Measurements from ENCODE around the gene PHEX.
"Not testable (repeated sequence)": the region's sequence is repeated elsewhere in the genome, so short reads cannot be mapped to it uniquely, and the experiment has no call there.

PHEX gene

DNA sequence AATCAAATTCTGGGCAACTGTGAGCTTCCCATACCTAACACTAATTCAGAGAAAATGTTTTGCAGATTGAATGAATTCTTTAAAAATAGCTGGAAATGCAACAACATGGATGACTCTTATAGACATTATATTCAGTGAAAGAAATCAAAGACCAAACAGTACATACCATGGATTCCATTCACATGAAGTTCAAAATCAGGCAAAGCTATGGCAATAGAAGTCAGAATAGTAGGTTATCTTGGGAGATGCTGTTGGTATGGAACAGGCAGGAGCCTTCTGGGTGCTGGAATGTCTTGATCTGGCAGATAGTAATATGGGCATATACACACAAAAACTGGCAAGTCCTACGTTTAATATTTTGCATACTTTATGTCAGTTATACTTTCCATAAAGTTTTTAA lies 215.0 kb downstream of the PHEX start:
- no peak for DNase-seq (ENCODE audit: low read depth)

DNA sequence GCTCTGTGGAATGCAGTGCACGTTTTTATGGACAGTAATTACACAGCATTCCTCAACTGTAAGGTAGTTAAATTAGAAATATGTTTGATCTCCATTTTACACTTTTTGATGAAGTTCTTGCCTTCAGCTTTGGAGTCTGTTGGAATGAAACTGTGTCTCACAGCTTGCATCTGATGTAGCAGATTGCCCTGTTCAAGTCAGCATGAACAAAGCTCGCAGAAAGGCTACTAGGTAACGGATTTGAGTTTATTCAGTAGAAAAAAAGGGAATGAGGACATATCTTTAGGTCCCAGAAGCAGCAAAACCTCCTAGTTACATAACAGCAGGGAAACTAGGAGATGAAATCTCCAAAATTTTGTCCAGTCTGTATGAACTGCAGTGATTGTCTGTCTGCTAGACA lies 216.3 kb downstream of the PHEX start:
- DNase-seq (ENCODE audit: low read depth) = no peak

DNA sequence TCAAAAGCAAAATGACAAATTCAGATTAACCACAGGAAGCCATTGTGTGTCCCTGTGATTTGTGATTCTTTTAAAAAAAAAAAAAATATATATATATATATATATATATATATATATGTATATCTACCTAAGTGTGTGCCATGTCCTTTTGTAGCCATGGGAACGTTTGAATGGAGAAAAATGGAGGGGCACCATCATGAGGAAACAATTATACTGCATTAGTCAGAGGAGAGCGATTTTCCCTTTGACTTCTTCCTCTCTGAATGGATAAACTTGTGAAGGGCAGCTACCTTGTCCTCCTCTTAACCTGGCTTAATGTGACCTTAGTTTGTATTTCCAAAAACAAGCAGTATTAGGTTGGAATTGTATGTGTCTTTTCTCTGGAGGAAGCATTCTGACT lies 217.2 kb downstream of the PHEX start:
- no peak for DNase-seq (ENCODE audit: low read depth)

DNA sequence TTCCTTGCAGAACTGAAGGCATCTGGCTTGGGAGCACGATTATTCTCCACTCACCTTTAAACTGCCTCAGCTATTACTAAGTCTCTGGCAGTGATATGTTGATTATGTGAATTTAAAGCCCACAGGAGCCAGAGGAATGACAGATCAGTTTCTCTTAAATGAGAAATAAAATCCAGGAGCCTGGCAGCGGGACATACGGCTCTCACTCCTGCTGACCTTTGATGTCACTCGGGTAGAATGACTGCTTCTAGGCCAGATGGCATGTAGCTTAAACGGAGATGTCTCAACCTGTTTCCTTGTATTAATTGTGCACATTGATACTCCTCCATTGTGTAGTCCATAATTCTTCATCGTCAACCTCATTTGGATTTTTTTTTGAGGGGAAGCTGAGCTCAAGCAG lies 236.6 kb downstream of the PHEX start:
- DNase-seq (ENCODE audit: low read depth) = no peak

DNA sequence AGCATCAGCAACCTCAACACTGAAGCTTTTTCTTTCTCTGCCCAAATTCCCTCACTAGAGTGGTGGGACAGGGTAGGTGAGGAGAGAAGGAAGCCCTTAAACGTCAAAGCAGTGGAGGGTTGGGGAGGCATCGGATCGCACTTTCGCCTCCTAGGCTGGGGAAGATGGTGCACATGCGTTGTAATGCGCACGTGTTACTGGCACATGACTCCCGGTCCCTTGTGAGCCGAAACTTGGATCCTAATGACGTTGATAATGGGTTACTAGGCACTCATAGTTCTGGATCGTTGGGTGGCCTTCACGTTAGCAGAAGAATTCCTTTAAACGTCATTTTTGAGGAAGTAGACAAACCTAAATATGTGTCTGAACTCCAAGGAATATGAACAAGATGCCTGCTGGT lies 240.5 kb downstream of the PHEX start, which contains the start of gene CBLL2:
Gene CBLL2 (plus strand): TSS at position 301 of the 400 bp plus-strand sequence. CDS start 79 bp downstream, at position 380.
- no peak for DNase-seq (ENCODE audit: low read depth)

DNA sequence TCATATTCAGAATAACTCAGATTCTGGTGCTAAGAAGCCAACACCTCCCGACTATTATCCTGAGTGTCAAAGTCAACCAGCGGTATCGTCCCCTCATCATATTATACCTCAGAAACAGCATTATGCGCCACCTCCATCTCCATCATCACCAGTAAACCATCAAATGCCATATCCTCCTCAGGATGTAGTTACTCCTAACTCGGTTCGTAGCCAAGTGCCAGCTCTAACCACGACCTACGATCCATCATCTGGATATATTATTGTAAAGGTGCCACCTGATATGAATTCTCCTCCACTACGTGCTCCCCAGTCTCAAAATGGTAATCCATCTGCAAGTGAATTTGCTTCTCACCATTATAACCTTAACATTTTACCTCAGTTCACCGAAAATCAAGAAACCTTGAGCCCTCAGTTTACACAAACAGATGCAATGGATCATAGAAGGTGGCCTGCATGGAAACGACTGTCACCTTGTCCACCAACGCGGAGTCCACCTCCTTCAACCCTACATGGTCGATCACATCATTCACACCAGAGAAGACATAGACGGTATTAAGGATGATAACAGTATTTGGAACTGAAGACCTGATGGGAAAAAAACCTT lies 241.7 kb downstream of the PHEX start:
- DNase-seq (ENCODE audit: low read depth) = no peak

DNA sequence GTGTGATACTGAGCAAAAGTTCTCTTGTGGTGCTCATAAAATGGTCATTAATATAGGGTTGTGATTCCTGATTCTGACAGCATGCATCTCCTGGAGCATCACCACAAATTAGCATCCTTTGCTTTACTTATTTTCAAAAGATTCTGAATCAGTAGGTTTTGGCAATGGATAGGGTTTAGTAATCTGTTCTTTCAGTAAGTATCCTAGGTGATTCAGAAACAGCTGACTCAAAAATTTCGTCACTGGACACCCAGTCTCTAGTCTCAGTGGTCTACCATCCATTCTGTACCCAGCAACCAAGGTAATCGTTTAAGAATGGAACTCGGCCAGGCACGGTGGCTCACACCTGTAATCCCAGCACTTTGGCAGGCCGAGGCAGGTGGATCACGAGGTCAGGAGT lies 244.7 kb downstream of the PHEX start:
- no peak for DNase-seq (ENCODE audit: low read depth)

DNA sequence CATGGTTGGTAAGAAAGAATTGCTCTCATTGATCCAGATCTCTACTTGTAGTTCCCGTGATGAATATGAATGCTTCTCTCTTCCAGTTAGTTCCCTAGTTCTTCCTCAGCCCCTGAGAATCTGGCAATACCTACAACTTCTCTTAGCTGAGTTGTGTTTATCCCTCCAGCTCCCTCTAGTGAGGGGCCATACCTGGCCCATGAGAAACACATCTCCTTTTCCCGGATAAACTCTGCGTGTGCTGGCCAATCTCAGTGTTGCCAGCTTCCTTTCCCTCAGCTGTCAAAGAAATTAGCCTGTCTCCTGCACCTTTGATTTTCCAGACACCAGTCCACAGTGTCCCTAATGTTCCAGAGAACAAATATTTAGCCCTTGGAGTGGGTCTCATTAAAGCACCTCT lies 246.2 kb downstream of the PHEX start:
- no peak for DNase-seq (ENCODE audit: low read depth)

DNA sequence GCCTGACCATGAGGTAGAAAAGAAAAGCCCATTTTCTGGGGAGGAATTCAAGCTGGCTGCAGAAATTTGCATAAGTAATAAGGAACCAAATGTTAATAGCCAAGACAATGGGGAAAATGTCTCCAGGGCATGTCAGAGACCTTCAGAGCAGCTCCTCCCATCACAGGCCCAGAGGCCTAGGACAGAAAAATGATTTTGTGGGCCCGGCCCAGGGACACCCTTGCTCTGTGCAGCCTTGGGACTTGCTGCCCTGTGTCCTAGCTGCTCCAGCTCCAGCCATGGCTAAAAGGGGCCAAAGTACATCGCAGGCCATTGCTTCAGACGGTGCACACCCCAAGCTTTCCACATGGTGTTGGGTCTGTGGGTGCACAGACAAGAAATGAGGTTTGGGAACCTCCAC lies 257.1 kb downstream of the PHEX start:
- not testable (repeated sequence) for DNase-seq (ENCODE audit: low read depth)

DNA sequence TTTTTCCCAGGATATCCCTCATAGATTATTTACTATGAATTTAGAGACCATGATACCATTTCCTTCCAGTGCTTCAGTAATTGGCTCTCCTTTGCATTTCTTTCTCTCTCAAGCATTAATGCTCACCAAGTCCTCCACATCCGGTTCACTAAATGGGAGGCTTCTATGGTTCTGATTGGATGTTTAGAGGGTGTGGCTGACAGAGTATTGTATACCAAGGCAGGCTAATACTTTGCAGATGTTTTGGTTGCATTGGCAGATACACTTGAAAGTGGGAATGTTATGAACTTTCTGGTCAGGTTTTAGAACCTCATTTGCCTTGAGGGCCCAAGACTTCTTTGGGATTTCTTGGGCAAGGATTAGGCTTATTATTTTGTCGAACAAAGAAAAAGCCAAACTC lies 264.7 kb downstream of the PHEX start:
- DNase-seq (ENCODE audit: low read depth) = no peak

DNA sequence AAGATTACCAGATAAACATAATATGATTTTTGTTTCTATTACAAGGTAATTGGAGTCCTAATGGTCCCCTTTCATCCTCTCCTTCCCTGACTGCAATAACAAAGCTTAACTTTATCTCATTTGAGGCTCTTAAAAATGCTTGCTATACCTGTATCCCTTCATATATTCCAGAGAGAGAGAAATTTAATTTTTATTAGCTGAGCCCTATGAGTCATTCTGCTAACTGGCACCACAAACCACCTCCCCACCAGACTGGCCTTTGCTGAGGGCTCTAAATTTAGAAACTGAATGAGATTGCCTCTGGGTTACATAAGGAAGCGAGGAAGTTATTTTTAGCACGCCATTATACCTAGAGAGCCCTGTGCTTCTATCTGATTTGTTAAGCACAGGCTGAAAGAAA lies 268.0 kb downstream of the PHEX start:
- no peak for DNase-seq (ENCODE audit: low read depth)
